HFFc6 (cell line): ENCODE results near the gene ANXA7. TPM values are rescaled to one million over a fixed set of nuclear protein-coding genes. Genes with fewer than 3 reads are reported as not detected.
A peak's percentile ranks its signal among the peaks of the same experiment; 100 is the strongest.

ENCODE experiments used
- DNase-seq: peaks from one replicate; pipeline ENCODE4 v3.0.0-alpha.2; 2018
- H3K27ac Mint-ChIP-seq: 2 replicates; pipeline ENCODE4 v1.8.0; 2020; ENCODE audit warnings: mild to moderate bottlenecking, mixed read lengths
- H3K27me3 Mint-ChIP-seq: 2 replicates; pipeline ENCODE4 v1.8.0; 2021; ENCODE audit warnings: mild to moderate bottlenecking, moderate library complexity, mixed read lengths; ENCODE audit not compliant: insufficient read depth
- H3K36me3 Mint-ChIP-seq: 2 replicates; pipeline ENCODE4 v1.8.0; 2021; ENCODE audit warnings: low read depth, mixed read lengths
- H3K4me1 Mint-ChIP-seq: 2 replicates; pipeline ENCODE4 v1.8.0; 2020; ENCODE audit warnings: low read depth, mixed read lengths
- H3K4me3 Mint-ChIP-seq: 2 replicates; pipeline ENCODE4 v1.8.0; 2020; ENCODE audit warnings: mild to moderate bottlenecking, moderate library complexity, mixed read lengths
- H3K9me3 Mint-ChIP-seq: 2 replicates; pipeline ENCODE4 v1.8.0; 2020; ENCODE audit warnings: mild to moderate bottlenecking, mixed read lengths
- total RNA-seq, 6 experiments: library from RNA; stranded (reverse); fragmentation: NEBNext Ultra II Directional; extraction: Animal tissue kit (Norgen Biotek cat#: 25700); gene quantifications; 2 replicates in 1 of 6; 3 replicates in 5 of 6; pipeline ENCODE4 v1.2.3, GENCODE V29; 2021
- TF ChIP-seq, protein P1 (sequence below): fragments of 200-600 bp; sonication (generic); IDR thresholded peaks from 2 replicates; pipeline ENCODE4 v1.5.0; 2021; ENCODE audit warnings: antibody characterized with exemption, mild to moderate bottlenecking

ANXA7 gene
- total RNA-seq, 6 experiments from 2014 or later = 125 to 167 (median 134) TPM

GRCh38 chr10:73376679-73377078 is 37.2 kb downstream of the ANXA7 start:
- TF ChIP-seq, protein P1, sequence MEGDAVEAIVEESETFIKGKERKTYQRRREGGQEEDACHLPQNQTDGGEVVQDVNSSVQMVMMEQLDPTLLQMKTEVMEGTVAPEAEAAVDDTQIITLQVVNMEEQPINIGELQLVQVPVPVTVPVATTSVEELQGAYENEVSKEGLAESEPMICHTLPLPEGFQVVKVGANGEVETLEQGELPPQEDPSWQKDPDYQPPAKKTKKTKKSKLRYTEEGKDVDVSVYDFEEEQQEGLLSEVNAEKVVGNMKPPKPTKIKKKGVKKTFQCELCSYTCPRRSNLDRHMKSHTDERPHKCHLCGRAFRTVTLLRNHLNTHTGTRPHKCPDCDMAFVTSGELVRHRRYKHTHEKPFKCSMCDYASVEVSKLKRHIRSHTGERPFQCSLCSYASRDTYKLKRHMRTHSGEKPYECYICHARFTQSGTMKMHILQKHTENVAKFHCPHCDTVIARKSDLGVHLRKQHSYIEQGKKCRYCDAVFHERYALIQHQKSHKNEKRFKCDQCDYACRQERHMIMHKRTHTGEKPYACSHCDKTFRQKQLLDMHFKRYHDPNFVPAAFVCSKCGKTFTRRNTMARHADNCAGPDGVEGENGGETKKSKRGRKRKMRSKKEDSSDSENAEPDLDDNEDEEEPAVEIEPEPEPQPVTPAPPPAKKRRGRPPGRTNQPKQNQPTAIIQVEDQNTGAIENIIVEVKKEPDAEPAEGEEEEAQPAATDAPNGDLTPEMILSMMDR = no peak
- H3K27ac Mint-ChIP-seq = no peak overlapping the region
- peaks cover 36% of the 10 kb centered on the region for H3K36me3 Mint-ChIP-seq
- H3K4me1 Mint-ChIP-seq = no peaks in the 10 kb centered on the region
- H3K9me3 Mint-ChIP-seq = no peaks in the 10 kb centered on the region
- no peak for DNase-seq
- no peak overlapping the region for H3K4me3 Mint-ChIP-seq
- H3K27me3 Mint-ChIP-seq = no peaks in the 10 kb centered on the region; the same call in 1 of the 2 replicates

DNA sequence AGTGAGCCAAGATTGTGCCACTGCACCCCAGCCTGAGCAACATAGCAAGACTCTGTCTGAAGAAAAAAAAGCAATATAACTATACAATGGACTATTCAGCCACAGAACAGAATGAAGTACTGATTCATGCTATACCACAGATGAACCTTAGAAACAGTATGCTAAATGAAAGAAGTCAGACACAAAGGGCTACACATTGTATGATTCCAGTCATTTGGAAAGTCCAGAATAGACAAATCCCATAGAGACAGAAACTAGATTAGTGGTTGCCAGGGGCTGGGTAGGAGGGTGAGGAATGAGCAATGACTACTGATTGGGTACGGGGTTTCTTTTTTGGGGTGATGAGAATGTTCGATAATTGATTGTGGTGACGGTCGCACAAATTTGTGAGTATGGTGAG is 45.6 kb downstream of the ANXA7 start:
- H3K4me1 Mint-ChIP-seq = no peaks in the 10 kb centered on the region
- H3K9me3 Mint-ChIP-seq = no peaks in the 10 kb centered on the region
- TF ChIP-seq, protein P1 = no peak
- no peak overlapping the region for H3K4me3 Mint-ChIP-seq
- peaks cover 44% of the 10 kb centered on the region for H3K36me3 Mint-ChIP-seq
- no peak for DNase-seq
- no peaks in the 10 kb centered on the region; the same call in none of the 2 replicates for H3K27me3 Mint-ChIP-seq
- no peak overlapping the region for H3K27ac Mint-ChIP-seq

DNA sequence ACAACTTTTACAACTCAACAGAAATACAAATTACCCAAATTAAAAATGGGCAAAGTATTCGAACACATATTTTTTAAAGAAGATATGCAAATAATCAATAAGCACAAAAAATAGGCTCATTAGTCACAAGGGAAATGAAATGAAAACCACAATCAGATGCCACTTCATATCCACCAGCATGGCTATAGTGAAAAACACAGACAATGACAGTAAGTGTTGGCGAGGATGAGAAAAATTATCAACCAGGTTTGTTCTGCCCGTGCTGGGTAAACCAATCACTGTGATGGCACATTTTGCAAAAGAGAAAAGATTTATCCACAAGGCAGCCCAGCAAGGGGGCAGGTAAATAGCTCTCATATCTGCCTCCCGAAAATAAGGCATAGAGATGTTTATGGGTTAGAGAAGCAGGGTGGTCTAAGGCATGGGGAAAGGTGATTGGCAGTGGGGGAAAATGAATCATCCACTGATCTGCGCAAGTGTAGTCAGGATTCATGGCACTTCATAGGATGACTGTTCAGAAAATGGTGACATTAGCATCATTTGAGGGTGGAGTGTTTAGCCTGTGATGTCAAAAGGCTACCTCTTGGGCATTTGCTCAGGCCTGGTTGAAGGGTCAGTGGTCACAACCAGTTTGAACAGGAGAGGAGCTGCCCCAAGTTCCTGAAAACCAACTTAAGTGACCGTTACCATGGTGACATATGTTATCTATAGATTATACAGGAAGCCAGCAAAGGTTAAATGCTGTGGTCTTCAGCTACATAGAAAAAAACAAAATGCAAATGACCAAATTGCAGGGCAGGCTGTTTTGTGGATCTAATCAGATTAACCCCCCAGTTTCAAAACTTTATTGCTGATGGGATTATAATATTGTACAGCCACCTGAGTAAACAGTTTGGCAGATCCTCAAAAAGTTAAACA is 47.2 kb downstream of the ANXA7 start:
- DNase-seq = no peak
- H3K9me3 Mint-ChIP-seq = no peaks in the 10 kb centered on the region
- H3K27ac Mint-ChIP-seq = no peak overlapping the region
- TF ChIP-seq, protein P1 = no peak
- no peak overlapping the region for H3K4me3 Mint-ChIP-seq
- H3K4me1 Mint-ChIP-seq = no peaks in the 10 kb centered on the region
- H3K27me3 Mint-ChIP-seq = no peaks in the 10 kb centered on the region; the same call in none of the 2 replicates
- H3K36me3 Mint-ChIP-seq = peaks cover 44% of the 10 kb centered on the region

DNA sequence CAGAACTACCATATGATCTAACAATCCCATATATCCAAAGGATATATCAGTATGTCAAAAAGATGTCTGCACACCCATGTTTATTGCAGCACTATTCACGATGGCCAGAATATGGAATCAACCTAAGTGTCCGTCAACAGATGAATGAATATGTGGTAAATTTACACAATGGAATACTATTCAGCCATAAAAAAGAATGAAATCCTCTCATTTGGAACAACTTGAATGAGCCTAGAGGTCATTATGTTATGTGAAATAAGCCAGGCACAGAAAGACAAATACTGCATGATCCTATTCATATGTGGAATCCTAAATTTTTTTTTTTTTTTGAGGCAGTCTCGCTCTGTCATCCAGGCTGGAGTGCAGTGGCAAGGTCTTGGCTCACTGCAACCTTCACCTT is 48.9 kb downstream of the ANXA7 start:
- Mint-ChIP-seq H3K36me3 (peaks cover 39% of the 10 kb centered on the region), H3K9me3 (no peaks in the 10 kb centered on the region), H3K4me3 (no peak overlapping the region), H3K27ac (no peak overlapping the region), H3K27me3 (no peaks in the 10 kb centered on the region; the same call in none of the 2 replicates), H3K4me1 (no peaks in the 10 kb centered on the region)
- DNase-seq = no peak
- TF ChIP-seq, protein P1 = no peak

DNA sequence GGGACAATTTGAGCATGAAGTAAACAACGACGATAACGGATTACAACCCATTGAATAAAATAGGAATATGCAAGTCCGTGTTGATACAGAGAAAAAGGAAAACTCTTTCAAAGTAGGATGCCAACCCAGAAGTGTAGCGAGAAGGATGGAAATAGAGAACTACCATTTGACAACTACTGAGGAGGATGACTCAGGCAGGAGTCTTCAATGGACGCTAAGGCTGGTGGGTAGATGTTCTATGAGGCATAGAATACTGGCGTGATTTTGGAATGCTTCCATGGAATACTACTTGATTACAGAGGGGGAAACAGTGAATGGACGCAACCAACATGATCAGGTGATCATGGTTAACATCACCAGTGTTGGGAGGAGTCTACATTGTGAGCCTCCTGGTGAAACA is 54.4 kb downstream of the ANXA7 start:
- Mint-ChIP-seq H3K36me3 (no peaks in the 10 kb centered on the region), H3K9me3 (no peaks in the 10 kb centered on the region), H3K4me3 (0 out of 2 replicates have a peak overlapping the region, but pooled peaks have one; percentile 94), H3K27me3 (peaks cover 10% of the 10 kb centered on the region), H3K27ac (no peak overlapping the region), H3K4me1 (peaks cover 15% of the 10 kb centered on the region)
- no peak for DNase-seq
- TF ChIP-seq, protein P1 = no peak
